ENCODE data around the gene SHC2. TPM values are rescaled to one million over a fixed set of nuclear protein-coding genes. Genes with fewer than 3 reads are reported as not detected.

Gene SHC2
- total RNA-seq, 1 experiment from 2014 or later, result 2.4 TPM

GRCh38 chr19:498511-498891 lies 37.7 kb upstream of the SHC2 start:
- TF ChIP-seq, protein P1, sequence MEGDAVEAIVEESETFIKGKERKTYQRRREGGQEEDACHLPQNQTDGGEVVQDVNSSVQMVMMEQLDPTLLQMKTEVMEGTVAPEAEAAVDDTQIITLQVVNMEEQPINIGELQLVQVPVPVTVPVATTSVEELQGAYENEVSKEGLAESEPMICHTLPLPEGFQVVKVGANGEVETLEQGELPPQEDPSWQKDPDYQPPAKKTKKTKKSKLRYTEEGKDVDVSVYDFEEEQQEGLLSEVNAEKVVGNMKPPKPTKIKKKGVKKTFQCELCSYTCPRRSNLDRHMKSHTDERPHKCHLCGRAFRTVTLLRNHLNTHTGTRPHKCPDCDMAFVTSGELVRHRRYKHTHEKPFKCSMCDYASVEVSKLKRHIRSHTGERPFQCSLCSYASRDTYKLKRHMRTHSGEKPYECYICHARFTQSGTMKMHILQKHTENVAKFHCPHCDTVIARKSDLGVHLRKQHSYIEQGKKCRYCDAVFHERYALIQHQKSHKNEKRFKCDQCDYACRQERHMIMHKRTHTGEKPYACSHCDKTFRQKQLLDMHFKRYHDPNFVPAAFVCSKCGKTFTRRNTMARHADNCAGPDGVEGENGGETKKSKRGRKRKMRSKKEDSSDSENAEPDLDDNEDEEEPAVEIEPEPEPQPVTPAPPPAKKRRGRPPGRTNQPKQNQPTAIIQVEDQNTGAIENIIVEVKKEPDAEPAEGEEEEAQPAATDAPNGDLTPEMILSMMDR (IDR thresholded peaks at IDR 0.05; ENCODE audit: insufficient read depth in 1 of 2, low read depth in 1 of 2, low read length in 1 of 2, severe bottlenecking in 1 of 2, unreplicated experiment in 1 of 2), result no peak
- peaks cover 5% of the 10 kb centered on the region for H3K27me3 Mint-ChIP-seq (ENCODE audit: insufficient read depth, unreplicated experiment)
- CTCF ChIA-PET, result interaction anchor here (1.2 to 1.6 kb wide), 2 partner anchors 8 to 11 kb away, joined by 3 to 9 read pairs; no protein-coding TSS in a partner anchor

GRCh38 chr19:497869-498510 lies 37.2 kb upstream of the SHC2 start:
- H3K27ac Mint-ChIP-seq (ENCODE audit: unreplicated experiment), result no peak overlapping the region
- ChIA-PET CTCF (interaction anchor here (0.6 to 1.6 kb wide), 3 partner anchors 9 to 755 kb away, joined by 3 to 9 read pairs (median 4); no protein-coding TSS in a partner anchor), POLR2A (no interaction called here)
- peak overlapping the region; percentile 66 for H3K4me3 Mint-ChIP-seq (ENCODE audit: unreplicated experiment)
- H3K36me3 ChIP-seq (ENCODE audit: control insufficient read depth, insufficient read depth, low read length), result no peaks in the 10 kb centered on the region
- peaks cover 14% of the 10 kb centered on the region for H3K4me1 Mint-ChIP-seq (ENCODE audit: low read depth, unreplicated experiment)
- no peaks in the 10 kb centered on the region for H3K27me3 ChIP-seq (replicated peaks; ENCODE audit: control insufficient read depth, insufficient read depth, low read length)
- no peak for DNase-seq
- H3K4me1 ChIP-seq, result no peaks in the 10 kb centered on the region; the same call in 1 of the 2 replicates
- TF ChIP-seq, protein P1 (IDR thresholded peaks at IDR 0.05; ENCODE audit: insufficient read depth in 1 of 2, low read depth in 1 of 2, low read length in 1 of 2, severe bottlenecking in 1 of 2, unreplicated experiment in 1 of 2), result no peak
- H3K27me3 Mint-ChIP-seq (ENCODE audit: insufficient read depth, unreplicated experiment), result peaks cover 5% of the 10 kb centered on the region
- BruUV-seq (replicated peaks), result no TSS peak
- no peaks in the 10 kb centered on the region for H3K9me3 ChIP-seq
- peaks cover 12% of the 10 kb centered on the region for H3K36me3 Mint-ChIP-seq (ENCODE audit: insufficient read depth, unreplicated experiment)
- intact Hi-C loops (cut with micrococcal nuclease; ENCODE audit: unreplicated experiment), result no loop called here
- peaks cover 11% of the 10 kb centered on the region for H3K9me3 Mint-ChIP-seq (ENCODE audit: unreplicated experiment)
- peak overlapping the region; percentile 40 for H3K4me3 ChIP-seq (ENCODE audit: low read depth, low read length)

More at GRCh38 chr19:498511-498891, 37.7 kb upstream of the SHC2 start:
- peaks cover 7% of the 10 kb centered on the region for H3K36me3 Mint-ChIP-seq (ENCODE audit: insufficient read depth, unreplicated experiment)
- no peak overlapping the region for H3K27ac Mint-ChIP-seq (ENCODE audit: unreplicated experiment)
- no peak for DNase-seq
- Histone ChIP-seq H3K9me3 (no peaks in the 10 kb centered on the region), H3K27me3 (replicated peaks; ENCODE audit: control insufficient read depth, insufficient read depth, low read length) (no peaks in the 10 kb centered on the region), H3K4me1 (no peaks in the 10 kb centered on the region; the same call in 1 of the 2 replicates), H3K36me3 (ENCODE audit: control insufficient read depth, insufficient read depth, low read length) (no peaks in the 10 kb centered on the region), H3K4me3 (ENCODE audit: low read depth, low read length) (no peak overlapping the region)
- POLR2A ChIA-PET, result no interaction called here
- intact Hi-C loops (cut with micrococcal nuclease; ENCODE audit: unreplicated experiment), result no loop called here
- H3K4me3 Mint-ChIP-seq (ENCODE audit: unreplicated experiment), result peak overlapping the region; percentile 66
- peaks cover 12% of the 10 kb centered on the region for H3K4me1 Mint-ChIP-seq (ENCODE audit: low read depth, unreplicated experiment)
- H3K9me3 Mint-ChIP-seq (ENCODE audit: unreplicated experiment), result peaks cover 8% of the 10 kb centered on the region
- no TSS peak for BruUV-seq (replicated peaks)

DNA sequence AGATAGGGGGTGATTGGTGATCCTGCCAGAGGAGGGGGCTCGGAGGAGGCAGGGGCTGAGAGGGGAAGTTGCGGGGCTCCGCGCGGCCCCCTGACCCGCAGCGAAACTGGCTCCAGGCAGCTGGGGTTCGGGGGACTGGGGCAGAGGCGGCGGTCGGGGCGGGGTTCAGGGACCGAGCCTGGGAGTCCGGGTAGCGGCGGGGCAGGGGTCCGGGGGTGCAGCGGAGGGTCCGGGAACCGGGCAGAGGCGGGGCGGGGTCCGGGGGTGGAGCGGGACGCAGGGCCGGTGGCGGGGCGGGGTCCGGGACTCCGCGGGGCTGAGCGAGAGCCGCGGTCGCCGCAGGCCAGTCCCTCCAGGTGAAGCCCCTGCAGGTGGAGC lies 36.6 kb upstream of the SHC2 start:
- Mint-ChIP-seq H3K4me3 (ENCODE audit: unreplicated experiment) (peak overlapping the region; percentile 43), H3K36me3 (ENCODE audit: insufficient read depth, unreplicated experiment) (peaks cover 15% of the 10 kb centered on the region), H3K27me3 (ENCODE audit: insufficient read depth, unreplicated experiment) (peaks cover 5% of the 10 kb centered on the region), H3K9me3 (ENCODE audit: unreplicated experiment) (peaks cover 11% of the 10 kb centered on the region), H3K27ac (ENCODE audit: unreplicated experiment) (no peak overlapping the region), H3K4me1 (ENCODE audit: low read depth, unreplicated experiment) (peaks cover 14% of the 10 kb centered on the region)
- Histone ChIP-seq H3K9me3 (no peaks in the 10 kb centered on the region), H3K4me3 (ENCODE audit: low read depth, low read length) (peak overlapping the region; percentile 40), H3K4me1 (no peaks in the 10 kb centered on the region; the same call in 1 of the 2 replicates), H3K36me3 (ENCODE audit: control insufficient read depth, insufficient read depth, low read length) (no peaks in the 10 kb centered on the region), H3K27me3 (replicated peaks; ENCODE audit: control insufficient read depth, insufficient read depth, low read length) (no peaks in the 10 kb centered on the region)
- no TSS peak for BruUV-seq (replicated peaks)
- CTCF ChIA-PET, result interaction anchor here (0.6 to 1.6 kb wide), 3 partner anchors 9 to 756 kb away, joined by 3 to 9 read pairs (median 4); no protein-coding TSS in a partner anchor
- intact Hi-C loops (cut with micrococcal nuclease; ENCODE audit: unreplicated experiment), result no loop called here
- no peak for DNase-seq
- POLR2A ChIA-PET, result no interaction called here
- TF ChIP-seq, protein P1 (IDR thresholded peaks at IDR 0.05; ENCODE audit: insufficient read depth in 1 of 2, low read depth in 1 of 2, low read length in 1 of 2, severe bottlenecking in 1 of 2, unreplicated experiment in 1 of 2), result no peak
